Kidney (tissue), 14 donors: Measurements from ENCODE around the gene SLC22A9. TPM values are rescaled to one million over a fixed set of nuclear protein-coding genes. Genes with fewer than 3 reads are reported as not detected.
"Not testable (repeated sequence)": the region's sequence is repeated elsewhere in the genome, so short reads cannot be mapped to it uniquely, and the experiment has no call there.

ENCODE experiments used
- DNase-seq, 5 donors: peaks; one replicate each; pipeline ENCODE4 v3.0.0-alpha.2; 2013 to 2020
- FAIRE-seq: peaks from 2 replicates; lab custom pipeline; 2012; peaks lifted over from hg19 to GRCh38; lab: Jason Lieb, UNC
- H3K27ac ChIP-seq, 2 donors: one replicate each; pipeline ENCODE4 v1.7.0; 2013; ENCODE audit warnings: low read depth in 2 of 2, low read length in 2 of 2, inconsistent platforms in 1 of 2
- H3K27me3 ChIP-seq: one replicate; pipeline ENCODE4 v1.7.1; 2013; ENCODE audit warnings: low read length, inconsistent platforms; ENCODE audit not compliant: control insufficient read depth, insufficient read depth
- H3K36me3 ChIP-seq, 3 donors: one replicate each; pipeline versions ENCODE4 v1.7.0 to v1.7.1; 2013; ENCODE audit warnings: low read length in 3 of 3, control low read depth in 1 of 3, inconsistent platforms in 1 of 3; ENCODE audit not compliant: insufficient read depth in 3 of 3, control insufficient read depth in 2 of 3
- H3K4me1 ChIP-seq, 3 donors: one replicate each; pipeline versions ENCODE4 v1.7.0 to v1.7.1; 2013; ENCODE audit warnings: low read length in 3 of 3, inconsistent platforms in 1 of 3, low read depth in 1 of 3; ENCODE audit not compliant: control insufficient read depth in 2 of 3, insufficient read depth in 2 of 3
- H3K4me3 ChIP-seq, 3 donors: one replicate each; pipeline versions ENCODE4 v1.7.0 to v1.8.1; 2013; ENCODE audit warnings: low read length in 3 of 3, control low read depth in 1 of 3, inconsistent platforms in 1 of 3
- H3K9ac ChIP-seq, 3 donors: one replicate each; pipeline versions ENCODE4 v1.7.0 to v1.7.1; 2013; ENCODE audit warnings: low read length in 3 of 3, control low read depth in 1 of 3, inconsistent platforms in 1 of 3
- H3K9me3 ChIP-seq, 3 donors: one replicate each; pipeline versions ENCODE4 v1.7.0 to v1.7.1; 2013; ENCODE audit warnings: low read length in 3 of 3, control low read depth in 1 of 3, inconsistent platforms in 1 of 3; ENCODE audit not compliant: control insufficient read depth in 2 of 3, insufficient read depth in 1 of 3
- CTCF ChIP-seq: IDR thresholded peaks from 3 replicates; pipeline ENCODE4 v1.5.1; 2012; ENCODE audit warnings: mild to moderate bottlenecking, moderate library complexity, borderline replicate concordance; ENCODE audit not compliant: insufficient read depth; ENCODE audit errors: extremely low read depth
- intact Hi-C: fragments of 100-400 bp; cut with DNase I; formaldehyde crosslinking; loops from one replicate; pipeline ENCODE4 v1.11.1; 2022
- polyA plus RNA-seq: library from polyadenylated mRNA; stranded (reverse); fragments of 350-450 nt; fragmentation: Illumina TruSeq; extraction: RNeasy Lipid Tissue Mini Kit (QIAGEN cat#74804); gene quantifications from one replicate; pipeline ENCODE4 v1.2.3, GENCODE V29; 2014; ENCODE audit warnings: low read depth, low replicate concordance; ENCODE audit not compliant: insufficient read depth
- total RNA-seq: library from RNA; stranded (reverse); fragmentation: NEBNext Ultra II Directional; extraction: Animal tissue kit (Norgen Biotek cat#: 25700); gene quantifications from one replicate; pipeline ENCODE4 v1.2.1, GENCODE V29; 2021
- donor health status: control.
- donor health status: control.
- donor health status: control.
- donor health status: control.
- donor health status: control.
- donor health status: DM: yes; HTN: yes; CAD: no.
- donor health status: Normal renal cell carcinoma (clear cell type).

The SLC22A9 gene
- total and polyA plus RNA-seq, 2 donors from 2014 or later, result not detected

DNA sequence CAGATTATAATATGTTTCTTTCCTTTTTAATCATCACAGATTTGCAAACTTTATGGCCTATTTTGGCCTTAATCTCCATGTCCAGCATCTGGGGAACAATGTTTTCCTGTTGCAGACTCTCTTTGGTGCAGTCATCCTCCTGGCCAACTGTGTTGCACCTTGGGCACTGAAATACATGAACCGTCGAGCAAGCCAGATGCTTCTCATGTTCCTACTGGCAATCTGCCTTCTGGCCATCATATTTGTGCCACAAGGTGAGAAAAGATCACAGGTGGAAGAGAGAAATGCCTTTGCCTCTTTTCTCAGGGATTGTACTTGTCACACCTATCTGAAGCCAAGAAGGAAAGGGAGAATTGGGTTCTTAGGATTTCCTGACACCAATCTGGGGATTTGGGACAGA is 36.9 kb downstream of the SLC22A9 start:
- FAIRE-seq, result no peak
- Histone ChIP-seq H3K27ac (no peak overlapping the region), H3K9ac (no peak overlapping the region), H3K4me3 (no peak overlapping the region), H3K4me1 (no peaks in the 10 kb centered on the region), H3K27me3 (no peaks in the 10 kb centered on the region), H3K9me3 (no peaks in the 10 kb centered on the region), H3K36me3 (no peaks in the 10 kb centered on the region)
- intact Hi-C loops, result no loop called here
- TF ChIP-seq CTCF, result no peak
- DNase-seq, result no peak

DNA sequence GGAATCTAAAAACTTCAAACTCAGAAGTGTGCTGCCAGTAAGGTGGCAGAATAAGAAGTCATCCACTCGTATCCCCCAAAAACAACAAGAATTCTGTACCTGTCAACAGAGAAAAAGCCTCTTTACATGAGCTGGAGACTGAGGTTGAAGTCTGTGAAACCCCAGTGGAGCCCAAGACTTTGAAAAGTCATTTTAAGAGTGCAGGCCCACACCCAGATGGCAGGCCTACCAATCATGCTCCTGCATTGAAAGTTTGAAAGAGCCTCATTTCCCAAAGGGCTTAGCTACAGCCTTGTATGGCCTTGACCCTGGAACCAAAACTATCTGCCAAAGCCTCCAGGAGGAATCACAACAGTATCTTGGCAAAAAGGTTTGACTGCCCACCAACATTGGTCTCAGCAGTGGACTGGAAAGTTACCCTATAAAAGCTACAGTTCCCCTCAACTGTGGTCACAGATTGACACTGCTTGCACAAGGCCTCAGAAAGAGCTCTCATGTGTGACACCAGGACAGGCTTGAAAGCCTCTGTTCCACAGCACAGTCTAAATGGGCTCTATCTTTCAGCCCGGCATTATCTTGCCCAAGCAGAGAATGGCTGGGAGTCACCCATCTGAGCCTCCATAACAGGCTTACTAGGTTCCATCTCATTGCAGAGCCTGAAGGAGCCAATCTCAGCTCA is 47.7 kb downstream of the SLC22A9 start:
- no peak for DNase-seq
- H3K4me1 ChIP-seq, result no peaks in the 10 kb centered on the region
- no peak for TF ChIP-seq CTCF
- no peaks in the 10 kb centered on the region for H3K27me3 ChIP-seq
- H3K27ac ChIP-seq, result no peak overlapping the region
- intact Hi-C loops, result no loop called here
- no peak overlapping the region for H3K4me3 ChIP-seq
- H3K9ac ChIP-seq, result no peak overlapping the region
- FAIRE-seq, result no peak
- no peaks in the 10 kb centered on the region for H3K36me3 ChIP-seq
- H3K9me3 ChIP-seq, result no peaks in the 10 kb centered on the region

GRCh38 chr11:63427971-63428508 is 58.5 kb downstream of the SLC22A9 start:
- intact Hi-C loops, result no loop called here
- Histone ChIP-seq H3K4me1 (no peaks in the 10 kb centered on the region), H3K9me3 (peaks cover 0 to 3% (median 0%) of the 10 kb centered on the region in 3 donors), H3K9ac (no peak overlapping the region), H3K4me3 (no peak overlapping the region), H3K36me3 (no peaks in the 10 kb centered on the region), H3K27ac (no peak overlapping the region), H3K27me3 (no peaks in the 10 kb centered on the region)
- FAIRE-seq (no peak), DNase-seq (no peak)
- no peak for TF ChIP-seq CTCF

DNA sequence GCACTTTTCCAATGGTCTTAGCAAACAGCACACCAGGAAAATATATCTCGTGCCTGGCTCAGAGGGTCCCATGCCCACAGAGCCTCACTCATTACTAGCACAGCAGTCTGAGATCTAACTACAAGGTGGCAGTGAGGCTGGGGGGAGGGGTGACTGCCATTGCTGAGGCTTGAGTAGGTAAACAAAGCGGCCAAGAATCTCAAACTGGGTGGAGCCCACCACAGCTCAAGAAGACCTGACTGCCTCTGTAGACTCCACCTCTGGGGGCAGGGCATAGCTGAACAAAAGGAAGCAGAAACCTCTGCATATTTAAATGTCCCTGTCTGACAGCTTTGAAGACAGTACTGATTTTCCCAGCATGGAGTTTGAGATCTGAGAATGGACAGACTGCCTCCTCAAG is 61.1 kb downstream of the SLC22A9 start:
- H3K27me3 ChIP-seq, intact Hi-C loops, H3K9ac ChIP-seq, H3K9me3 ChIP-seq, FAIRE-seq, H3K36me3 ChIP-seq, H3K27ac ChIP-seq, H3K4me1 ChIP-seq, H3K4me3 ChIP-seq, DNase-seq: not testable (repeated sequence)

DNA sequence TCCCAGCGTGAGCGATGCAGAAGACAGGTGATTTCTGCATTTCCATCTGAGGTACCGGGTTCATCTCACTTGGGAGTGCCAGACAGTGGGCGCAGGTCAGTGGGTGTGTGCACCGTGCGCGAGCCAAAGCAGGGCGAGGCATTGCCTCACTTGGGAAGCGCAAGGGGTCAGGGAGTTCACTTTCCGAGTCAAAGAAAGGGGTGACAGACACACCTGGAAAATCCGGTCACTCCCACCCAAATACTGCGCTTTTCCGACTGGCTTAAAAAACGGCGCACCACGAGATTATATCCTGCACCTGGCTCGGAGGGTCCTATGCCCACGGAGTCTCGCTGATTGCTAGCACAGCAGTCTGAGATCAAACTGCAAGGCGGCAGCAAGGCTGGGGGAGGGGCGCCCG is 65.8 kb downstream of the SLC22A9 start:
- intact Hi-C loops, DNase-seq: not testable (repeated sequence)

GRCh38 chr11:63435831-63436230 is 66.2 kb downstream of the SLC22A9 start:
- H3K9ac ChIP-seq, DNase-seq, H3K9me3 ChIP-seq, FAIRE-seq, H3K4me3 ChIP-seq, H3K27ac ChIP-seq, H3K36me3 ChIP-seq, intact Hi-C loops, H3K27me3 ChIP-seq, H3K4me1 ChIP-seq: not testable (repeated sequence)

More for the DNA sequence above, 65.8 kb downstream of the SLC22A9 start:
- not testable (repeated sequence) for H3K9me3 ChIP-seq, H3K4me3 ChIP-seq, H3K4me1 ChIP-seq, H3K36me3 ChIP-seq, H3K27me3 ChIP-seq, H3K9ac ChIP-seq, FAIRE-seq, H3K27ac ChIP-seq
